HEK293T (cell line): ENCODE measurements around the gene IGF1R.

Experiments
- ARNT ChIP-seq: fragments of 450-650 bp; IDR thresholded peaks from 2 replicates; pipeline ENCODE4 v1.6.1; 2017; ENCODE audit warnings: mild to moderate bottlenecking
- BHLHE40 ChIP-seq: fragments of 450-650 bp; IDR thresholded peaks from 2 replicates; pipeline ENCODE4 v1.6.1; 2016; ENCODE audit warnings: mild to moderate bottlenecking, moderate library complexity, borderline replicate concordance
- ELF4 ChIP-seq: fragments of 450-650 bp; IDR thresholded peaks from 2 replicates; pipeline ENCODE4 v1.6.1; 2017; ENCODE audit warnings: antibody characterized with exemption
- FOXA1 ChIP-seq: fragments of 450-650 bp; IDR thresholded peaks from 2 replicates; pipeline ENCODE4 v1.6.1; 2016; ENCODE audit warnings: mild to moderate bottlenecking
- FOXM1 ChIP-seq: fragments of 450-650 bp; IDR thresholded peaks from 2 replicates; pipeline ENCODE4 v1.6.1; 2017; ENCODE audit warnings: mild to moderate bottlenecking, borderline replicate concordance
- L3MBTL2 ChIP-seq: fragments of 450-650 bp; conservative IDR thresholded peaks from 2 replicates; pipeline ENCODE4 v1.6.1; 2016; ENCODE audit warnings: mild to moderate bottlenecking
- LEF1 ChIP-seq: fragments of 450-650 bp; IDR thresholded peaks from 2 replicates; pipeline ENCODE4 v1.6.1; 2017; ENCODE audit warnings: mild to moderate bottlenecking, borderline replicate concordance
- NFRKB ChIP-seq: fragments of 450-650 bp; IDR thresholded peaks from 2 replicates; pipeline ENCODE4 v1.6.1; 2016; ENCODE audit warnings: mild to moderate bottlenecking, moderate library complexity
- SP1 ChIP-seq: fragments of 450-650 bp; IDR thresholded peaks from 2 replicates; pipeline ENCODE4 v1.6.1; 2017
- SUZ12 ChIP-seq: fragments of 450-650 bp; IDR thresholded peaks from 2 replicates; pipeline ENCODE4 v1.6.1; 2016; ENCODE audit warnings: mild to moderate bottlenecking
- TARDBP ChIP-seq: fragments of 450-650 bp; IDR thresholded peaks from 2 replicates; pipeline ENCODE4 v1.6.1; 2016
- ZNF384 ChIP-seq: fragments of 450-650 bp; IDR thresholded peaks from 2 replicates; pipeline ENCODE4 v1.6.1; 2016
- TF ChIP-seq, protein P1 (sequence below): fragments of 450-650 bp; IDR thresholded peaks from 2 replicates; pipeline ENCODE4 v1.6.1; 2016

DNA sequence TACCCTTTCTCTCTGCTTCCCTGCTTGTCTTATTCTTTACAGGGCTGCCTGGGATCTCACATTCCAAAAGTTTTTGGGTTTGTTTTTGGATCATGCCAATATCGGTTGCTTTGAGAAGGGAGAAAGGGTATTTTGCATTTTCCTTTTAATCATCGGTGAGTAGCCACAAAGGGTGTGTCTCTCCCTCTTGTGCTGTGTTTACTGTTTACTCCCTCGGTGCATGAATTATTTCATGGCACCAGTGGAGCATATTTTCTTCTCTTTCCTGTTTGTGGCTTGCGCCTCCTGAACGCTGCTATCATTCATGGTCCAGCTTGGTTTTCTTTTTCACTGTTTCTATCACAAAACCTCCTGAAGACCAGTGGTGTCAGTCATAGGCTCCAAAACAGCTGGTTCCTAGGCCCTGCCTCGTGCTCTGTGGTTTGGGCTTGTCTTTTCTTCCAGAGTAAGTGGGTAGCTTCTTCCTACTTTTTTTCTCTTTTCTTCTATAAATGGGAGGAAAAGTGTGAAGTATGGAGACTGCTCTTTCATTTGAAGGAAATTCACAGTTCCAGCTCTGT lies 54.9 kb downstream of the IGF1R start:
- TF ChIP-seq ELF4 (no peak), L3MBTL2 (no peak), SUZ12 (no peak), FOXA1 (no peak), BHLHE40 (no peak), SP1 (no peak), LEF1 (no peak), ZNF384 (no peak), TARDBP (no peak), ARNT (no peak), FOXM1 (no peak), NFRKB (no peak)
- TF ChIP-seq, protein P1, sequence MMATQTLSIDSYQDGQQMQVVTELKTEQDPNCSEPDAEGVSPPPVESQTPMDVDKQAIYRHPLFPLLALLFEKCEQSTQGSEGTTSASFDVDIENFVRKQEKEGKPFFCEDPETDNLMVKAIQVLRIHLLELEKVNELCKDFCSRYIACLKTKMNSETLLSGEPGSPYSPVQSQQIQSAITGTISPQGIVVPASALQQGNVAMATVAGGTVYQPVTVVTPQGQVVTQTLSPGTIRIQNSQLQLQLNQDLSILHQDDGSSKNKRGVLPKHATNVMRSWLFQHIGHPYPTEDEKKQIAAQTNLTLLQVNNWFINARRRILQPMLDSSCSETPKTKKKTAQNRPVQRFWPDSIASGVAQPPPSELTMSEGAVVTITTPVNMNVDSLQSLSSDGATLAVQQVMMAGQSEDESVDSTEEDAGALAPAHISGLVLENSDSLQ, result no peak
